ENCODE measurements around the gene PAK1.

PAK1 gene

DNA sequence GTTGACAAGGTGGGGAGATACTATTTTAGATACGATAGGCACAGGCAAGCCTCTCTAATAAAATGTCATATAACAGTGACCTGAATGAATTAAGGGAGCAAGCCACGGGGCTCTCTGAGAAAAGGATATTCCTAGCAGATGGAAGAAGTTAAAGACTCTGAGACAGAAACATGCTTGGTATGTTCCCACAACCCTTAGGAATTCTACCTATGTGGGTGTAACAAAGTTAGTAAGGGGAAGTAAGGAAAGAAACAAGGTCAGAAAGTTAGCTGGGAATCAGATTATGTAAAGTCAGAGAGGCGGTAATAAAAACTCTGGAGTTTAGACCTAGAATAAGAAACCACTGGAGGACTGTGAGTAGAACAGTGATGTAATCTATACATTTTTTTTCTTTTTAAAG is 112.7 kb downstream of the PAK1 start:
- Histone ChIP-seq H4K5ac (ENCODE audit: low read length) (no peak overlapping the region), H3K4ac (ENCODE audit: low read depth, low read length) (no peak overlapping the region), H2BK15ac (replicated peaks; ENCODE audit: low read depth) (no peak overlapping the region), H3K27ac (ENCODE audit: low read depth, low read length) (no peak overlapping the region), H3K18ac (ENCODE audit: low read length) (no peak overlapping the region), H2BK5ac (ENCODE audit: low read length) (no peak overlapping the region), H3K27me3 (ENCODE audit: insufficient read depth, low read length, poor library complexity) (no peaks in the 10 kb centered on the region), H4K8ac (ENCODE audit: low read depth, low read length) (peak overlapping the region; percentile 28), H3K56ac (ENCODE audit: low read length) (no peak overlapping the region), H3K4me1 (ENCODE audit: control insufficient read depth, low read depth, low read length) (no peaks in the 10 kb centered on the region), H3K9ac (ENCODE audit: low read length) (no peak overlapping the region), H2BK120ac (ENCODE audit: low read depth, low read length) (no peak overlapping the region), H3K4me3 (ENCODE audit: low read length) (no peak overlapping the region), H3K36me3 (ENCODE audit: control insufficient read depth, insufficient read depth, low read length) (no peaks in the 10 kb centered on the region), H3K79me1 (ENCODE audit: low read length) (no peaks in the 10 kb centered on the region), H3K4me2 (ENCODE audit: low read length) (no peak overlapping the region), H3K79me2 (ENCODE audit: control insufficient read depth, insufficient read depth, low read length) (no peaks in the 10 kb centered on the region), H2AK5ac (ENCODE audit: low read length) (no peak overlapping the region), H3K23ac (ENCODE audit: low read length) (no peak overlapping the region)
- peak; percentile 94 for DNase-seq
- no CpG with 5 or more reads among the region's 3 CpGs for WGBS (ENCODE audit: extremely low coverage, insufficient coverage, low lambda C conversion rate)

DNA sequence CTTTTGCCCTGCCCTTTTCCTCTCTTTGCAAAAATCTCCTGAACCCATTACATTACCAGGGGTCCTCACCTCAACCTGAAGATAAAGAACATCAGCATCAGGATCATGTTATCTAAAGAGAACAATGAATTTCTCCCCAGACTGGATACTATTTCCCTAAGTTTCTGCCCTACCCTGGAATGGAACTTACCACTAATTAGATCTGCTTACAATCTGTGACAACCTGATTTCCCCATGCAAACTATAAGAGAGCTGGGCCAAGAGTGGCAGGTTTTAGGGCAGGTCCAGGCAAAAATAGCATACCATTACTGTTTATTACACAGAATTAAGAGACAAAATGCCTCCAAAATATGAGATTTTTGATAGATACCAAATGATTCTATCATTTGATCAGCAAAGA is 114.4 kb downstream of the PAK1 start:
- Histone ChIP-seq H3K36me3 (ENCODE audit: control insufficient read depth, insufficient read depth, low read length) (no peaks in the 10 kb centered on the region), H3K79me2 (ENCODE audit: control insufficient read depth, insufficient read depth, low read length) (no peaks in the 10 kb centered on the region), H3K27me3 (ENCODE audit: insufficient read depth, low read length, poor library complexity) (no peaks in the 10 kb centered on the region), H3K4ac (ENCODE audit: low read depth, low read length) (no peak overlapping the region), H2BK5ac (ENCODE audit: low read length) (no peak overlapping the region), H3K56ac (ENCODE audit: low read length) (no peak overlapping the region), H3K27ac (ENCODE audit: low read depth, low read length) (no peak overlapping the region), H3K4me3 (ENCODE audit: low read length) (no peak overlapping the region), H2BK15ac (replicated peaks; ENCODE audit: low read depth) (no peak overlapping the region), H3K23ac (ENCODE audit: low read length) (no peak overlapping the region), H3K4me1 (ENCODE audit: control insufficient read depth, low read depth, low read length) (no peaks in the 10 kb centered on the region), H2BK120ac (ENCODE audit: low read depth, low read length) (peak overlapping the region; percentile 12), H3K9ac (ENCODE audit: low read length) (no peak overlapping the region), H3K79me1 (ENCODE audit: low read length) (peaks cover 2% of the 10 kb centered on the region), H4K5ac (ENCODE audit: low read length) (no peak overlapping the region), H3K18ac (ENCODE audit: low read length) (no peak overlapping the region), H3K4me2 (ENCODE audit: low read length) (no peak overlapping the region), H4K8ac (ENCODE audit: low read depth, low read length) (no peak overlapping the region), H2AK5ac (ENCODE audit: low read length) (no peak overlapping the region)
- DNase-seq, result peak; percentile 38

DNA sequence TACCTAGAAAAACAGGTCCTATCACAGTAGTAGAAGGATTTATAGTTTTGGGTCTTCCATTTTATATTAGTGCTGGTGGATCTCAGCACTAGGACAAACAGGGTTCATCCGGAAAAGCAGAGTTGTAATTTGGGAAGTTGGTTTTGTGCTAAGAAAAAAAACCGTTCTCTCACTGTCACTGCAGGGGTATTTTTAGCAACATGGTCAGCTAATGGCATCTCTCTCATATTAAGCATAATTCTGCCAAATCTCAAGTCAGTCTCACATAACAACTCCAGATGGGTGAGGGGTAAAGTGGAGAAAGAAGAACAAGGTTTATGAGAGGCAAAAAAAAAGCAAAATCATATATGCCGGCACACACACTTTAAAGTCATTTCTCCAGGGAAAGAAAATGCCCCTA is 120.8 kb downstream of the PAK1 start:
- Histone ChIP-seq H3K4me3 (ENCODE audit: low read length) (no peak overlapping the region), H3K4ac (ENCODE audit: low read depth, low read length) (no peak overlapping the region), H3K18ac (ENCODE audit: low read length) (no peak overlapping the region), H2BK120ac (ENCODE audit: low read depth, low read length) (no peak overlapping the region), H2BK15ac (replicated peaks; ENCODE audit: low read depth) (no peak overlapping the region), H3K27ac (ENCODE audit: low read depth, low read length) (no peak overlapping the region), H3K4me1 (ENCODE audit: control insufficient read depth, low read depth, low read length) (no peaks in the 10 kb centered on the region), H3K56ac (ENCODE audit: low read length) (no peak overlapping the region), H4K8ac (ENCODE audit: low read depth, low read length) (no peak overlapping the region), H3K23ac (ENCODE audit: low read length) (no peak overlapping the region), H2AK5ac (ENCODE audit: low read length) (no peak overlapping the region), H3K27me3 (ENCODE audit: insufficient read depth, low read length, poor library complexity) (no peaks in the 10 kb centered on the region), H3K36me3 (ENCODE audit: control insufficient read depth, insufficient read depth, low read length) (no peaks in the 10 kb centered on the region), H3K79me1 (ENCODE audit: low read length) (peaks cover 2% of the 10 kb centered on the region), H4K5ac (ENCODE audit: low read length) (no peak overlapping the region), H3K4me2 (ENCODE audit: low read length) (no peak overlapping the region), H3K9ac (ENCODE audit: low read length) (no peak overlapping the region), H3K79me2 (ENCODE audit: control insufficient read depth, insufficient read depth, low read length) (no peaks in the 10 kb centered on the region), H2BK5ac (ENCODE audit: low read length) (no peak overlapping the region)
- no peak for DNase-seq
- WGBS (ENCODE audit: extremely low coverage, insufficient coverage, low lambda C conversion rate), result no CpG with 5 or more reads among the region's 3 CpGs

DNA sequence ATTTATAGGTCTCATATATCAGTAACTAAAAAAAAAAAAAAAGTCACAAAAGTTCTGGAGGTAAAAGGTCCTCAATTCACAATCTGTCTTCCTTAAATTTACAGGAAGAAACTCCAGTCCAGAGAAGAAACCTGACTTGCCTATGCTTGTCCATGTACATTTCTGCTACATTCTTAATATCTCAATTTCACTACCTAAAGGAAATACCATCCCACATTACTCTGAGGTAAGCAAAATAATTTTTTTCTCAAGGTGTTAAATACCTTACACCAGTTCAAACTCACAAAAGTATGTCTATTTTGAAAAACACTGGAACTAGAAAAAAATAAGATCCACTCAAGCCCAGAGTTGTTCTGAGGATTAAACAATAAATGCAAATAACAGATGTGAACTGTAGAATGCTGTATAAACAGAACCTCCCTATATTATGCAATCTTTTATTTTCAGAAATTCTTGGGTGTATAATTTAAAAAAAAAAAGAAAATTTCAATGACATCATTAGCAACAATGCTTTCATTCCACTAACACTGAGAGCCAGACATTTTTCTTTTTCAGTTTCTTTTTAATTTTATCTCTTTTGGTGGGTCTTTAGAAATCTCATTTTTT is 122.5 kb downstream of the PAK1 start:
- H3K4me1 ChIP-seq (ENCODE audit: control insufficient read depth, low read depth, low read length), result no peaks in the 10 kb centered on the region
- H3K18ac ChIP-seq (ENCODE audit: low read length), result no peak overlapping the region
- H2BK120ac ChIP-seq (ENCODE audit: low read depth, low read length), result no peak overlapping the region
- no peak overlapping the region for H3K23ac ChIP-seq (ENCODE audit: low read length)
- H3K79me2 ChIP-seq (ENCODE audit: control insufficient read depth, insufficient read depth, low read length), result no peaks in the 10 kb centered on the region
- peaks cover 2% of the 10 kb centered on the region for H3K79me1 ChIP-seq (ENCODE audit: low read length)
- H2AK5ac ChIP-seq (ENCODE audit: low read length), result no peak overlapping the region
- H3K9ac ChIP-seq (ENCODE audit: low read length), result no peak overlapping the region
- H3K4ac ChIP-seq (ENCODE audit: low read depth, low read length), result no peak overlapping the region
- no peaks in the 10 kb centered on the region for H3K27me3 ChIP-seq (ENCODE audit: insufficient read depth, low read length, poor library complexity)
- DNase-seq, result no peak
- no peak overlapping the region for H3K27ac ChIP-seq (ENCODE audit: low read depth, low read length)
- no peak overlapping the region for H3K4me2 ChIP-seq (ENCODE audit: low read length)
- H4K5ac ChIP-seq (ENCODE audit: low read length), result no peak overlapping the region
- no peak overlapping the region for H2BK5ac ChIP-seq (ENCODE audit: low read length)
- no peaks in the 10 kb centered on the region for H3K36me3 ChIP-seq (ENCODE audit: control insufficient read depth, insufficient read depth, low read length)
- no peak overlapping the region for H4K8ac ChIP-seq (ENCODE audit: low read depth, low read length)
- no peak overlapping the region for H3K56ac ChIP-seq (ENCODE audit: low read length)
- H3K4me3 ChIP-seq (ENCODE audit: low read length), result no peak overlapping the region
- no peak overlapping the region for H2BK15ac ChIP-seq (replicated peaks; ENCODE audit: low read depth)

DNA sequence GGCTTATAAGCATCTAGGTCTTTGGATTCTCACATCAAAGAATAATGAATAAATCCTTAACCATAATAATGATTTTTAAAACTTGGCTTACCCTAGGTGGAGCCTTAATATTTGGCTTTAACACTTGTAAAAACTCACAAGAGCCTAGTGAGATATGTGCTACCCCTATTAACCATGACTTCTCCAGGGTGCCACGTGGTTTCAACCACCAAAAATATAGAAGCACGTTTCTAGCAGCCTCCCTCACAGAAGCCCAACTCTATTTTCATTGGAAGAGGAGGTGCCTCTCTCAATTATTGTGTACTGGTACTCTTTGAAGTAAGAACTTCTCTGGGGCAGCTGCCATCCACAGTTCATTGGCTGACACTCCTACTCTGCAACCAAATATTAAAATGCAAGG is 125.9 kb downstream of the PAK1 start:
- no peaks in the 10 kb centered on the region for H3K27me3 ChIP-seq (ENCODE audit: insufficient read depth, low read length, poor library complexity)
- H3K56ac ChIP-seq (ENCODE audit: low read length), result no peak overlapping the region
- no CpG with 5 or more reads among the region's 2 CpGs for WGBS (ENCODE audit: extremely low coverage, insufficient coverage, low lambda C conversion rate)
- H3K23ac ChIP-seq (ENCODE audit: low read length), result no peak overlapping the region
- H3K4me2 ChIP-seq (ENCODE audit: low read length), result no peak overlapping the region
- no peak overlapping the region for H2BK5ac ChIP-seq (ENCODE audit: low read length)
- no peak overlapping the region for H3K4me3 ChIP-seq (ENCODE audit: low read length)
- no peak overlapping the region for H3K4ac ChIP-seq (ENCODE audit: low read depth, low read length)
- no peaks in the 10 kb centered on the region for H3K79me2 ChIP-seq (ENCODE audit: control insufficient read depth, insufficient read depth, low read length)
- no peak overlapping the region for H2BK120ac ChIP-seq (ENCODE audit: low read depth, low read length)
- H3K9ac ChIP-seq (ENCODE audit: low read length), result no peak overlapping the region
- H4K8ac ChIP-seq (ENCODE audit: low read depth, low read length), result no peak overlapping the region
- no peaks in the 10 kb centered on the region for H3K79me1 ChIP-seq (ENCODE audit: low read length)
- no peak overlapping the region for H3K18ac ChIP-seq (ENCODE audit: low read length)
- H3K4me1 ChIP-seq (ENCODE audit: control insufficient read depth, low read depth, low read length), result no peaks in the 10 kb centered on the region
- no peak overlapping the region for H2AK5ac ChIP-seq (ENCODE audit: low read length)
- H3K36me3 ChIP-seq (ENCODE audit: control insufficient read depth, insufficient read depth, low read length), result no peaks in the 10 kb centered on the region
- no peak overlapping the region for H3K27ac ChIP-seq (ENCODE audit: low read depth, low read length)
- H4K5ac ChIP-seq (ENCODE audit: low read length), result no peak overlapping the region
- DNase-seq, result no peak
- H2BK15ac ChIP-seq (replicated peaks; ENCODE audit: low read depth), result no peak overlapping the region

DNA sequence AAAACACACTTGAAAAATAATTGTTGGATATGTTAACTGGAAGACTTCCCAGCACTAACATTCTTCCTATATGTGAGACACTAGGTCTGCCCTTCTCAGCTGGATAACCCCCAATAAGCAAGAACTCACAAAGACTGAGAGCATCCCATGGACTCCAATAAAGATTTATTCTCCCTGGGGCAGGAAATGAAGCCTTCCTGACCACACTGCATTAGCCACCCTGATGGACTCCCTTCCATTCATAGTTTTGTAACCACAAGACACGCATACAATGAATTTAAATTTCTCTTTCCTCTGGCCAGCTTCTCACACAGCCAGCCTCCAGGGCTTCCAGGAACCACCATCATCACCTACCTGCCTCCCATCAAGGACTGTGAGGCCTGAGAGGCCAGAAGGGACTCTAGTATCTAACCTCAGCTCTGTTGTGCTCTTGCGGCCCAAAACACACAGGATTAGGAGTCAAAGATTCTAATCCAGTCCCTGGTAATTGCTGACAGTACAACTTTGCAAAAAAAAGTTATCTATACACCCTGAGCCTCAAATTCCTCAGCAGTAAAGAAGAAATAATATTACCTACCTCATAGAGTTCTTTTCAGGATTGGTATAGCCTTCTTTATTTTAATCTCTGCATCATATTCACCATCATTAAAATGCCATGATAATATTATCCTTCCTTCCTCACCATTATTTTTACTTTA is 126.8 kb downstream of the PAK1 start:
- Histone ChIP-seq H2BK5ac (ENCODE audit: low read length) (no peak overlapping the region), H2BK15ac (replicated peaks; ENCODE audit: low read depth) (no peak overlapping the region), H2AK5ac (ENCODE audit: low read length) (no peak overlapping the region), H2BK120ac (ENCODE audit: low read depth, low read length) (no peak overlapping the region), H3K79me2 (ENCODE audit: control insufficient read depth, insufficient read depth, low read length) (no peaks in the 10 kb centered on the region), H3K36me3 (ENCODE audit: control insufficient read depth, insufficient read depth, low read length) (no peaks in the 10 kb centered on the region), H3K23ac (ENCODE audit: low read length) (no peak overlapping the region), H3K18ac (ENCODE audit: low read length) (no peak overlapping the region), H3K4me1 (ENCODE audit: control insufficient read depth, low read depth, low read length) (no peaks in the 10 kb centered on the region), H3K27ac (ENCODE audit: low read depth, low read length) (no peak overlapping the region), H3K4me3 (ENCODE audit: low read length) (no peak overlapping the region), H4K8ac (ENCODE audit: low read depth, low read length) (no peak overlapping the region), H3K56ac (ENCODE audit: low read length) (no peak overlapping the region), H3K4me2 (ENCODE audit: low read length) (no peak overlapping the region), H3K79me1 (ENCODE audit: low read length) (no peaks in the 10 kb centered on the region), H3K4ac (ENCODE audit: low read depth, low read length) (no peak overlapping the region), H4K5ac (ENCODE audit: low read length) (no peak overlapping the region), H3K27me3 (ENCODE audit: insufficient read depth, low read length, poor library complexity) (no peaks in the 10 kb centered on the region), H3K9ac (ENCODE audit: low read length) (no peak overlapping the region)
- DNase-seq, result peak; percentile 87
- no CpG with 5 or more reads among the region's 2 CpGs for WGBS (ENCODE audit: extremely low coverage, insufficient coverage, low lambda C conversion rate)
